Caco-2 (cell line): ENCODE data around the gene AMPD3. TPM values are rescaled to one million over a fixed set of nuclear protein-coding genes. Genes with fewer than 3 reads are reported as not detected.
A peak's percentile ranks its signal among the peaks of the same experiment; 100 is the strongest.

Experiments
- BruUV-seq: library from RNA; stranded (reverse); fragments of 400-500 nt; replicated peaks from 2 replicates; lab custom pipeline; 2021; lab: Mats Ljungman, UMichigan
- CTCF ChIA-PET: fragments of 300-600 bp; sonication (Branson Sonifier 250); formaldehyde crosslinking; loops from one replicate; lab custom pipeline; 2022; ENCODE audit warnings: antibody characterized with exemption; lab: Charles Lee
- POLR2A ChIA-PET: fragments of 300-600 bp; sonication (Branson Sonifier 250); formaldehyde crosslinking; loops from one replicate; lab custom pipeline; 2022; ENCODE audit warnings: antibody characterized with exemption; lab: Charles Lee
- DNase-seq, 2 experiments: peaks; one replicate each; pipeline versions ENCODE4 v3.0.0 to v3.0.0-alpha.2; 2020 to 2022
- H3K27me3 ChIP-seq: replicated peaks from 2 replicates; pipeline ENCODE4 v1.6.0; 2011; ENCODE audit warnings: low read length; ENCODE audit not compliant: control insufficient read depth, insufficient read depth
- H3K36me3 ChIP-seq: 2 replicates; pipeline ENCODE4 v1.5.1; 2011; ENCODE audit warnings: low read length; ENCODE audit not compliant: control insufficient read depth, insufficient read depth
- H3K4me1 ChIP-seq: fragments of 250-450 bp; sonication (Bioruptor Pico); 2 replicates; pipeline ENCODE4 v1.5.1; 2020; ENCODE audit warnings: mild to moderate bottlenecking
- H3K4me3 ChIP-seq: 2 replicates; pipeline ENCODE4 v1.5.1; 2011; ENCODE audit warnings: low read depth, mild to moderate bottlenecking, control low read depth, low read length
- H3K9me3 ChIP-seq: fragments of 250-450 bp; sonication (Bioruptor Pico); 2 replicates; pipeline ENCODE4 v1.5.1; 2020; ENCODE audit warnings: mild to moderate bottlenecking, moderate library complexity
- H3K27ac Mint-ChIP-seq: one replicate; pipeline ENCODE4 v1.8.0; 2022; ENCODE audit warnings: mixed read lengths; ENCODE audit not compliant: unreplicated experiment
- H3K27me3 Mint-ChIP-seq: one replicate; pipeline ENCODE4 v1.8.0; 2022; ENCODE audit warnings: mixed read lengths; ENCODE audit not compliant: insufficient read depth, unreplicated experiment
- H3K36me3 Mint-ChIP-seq: one replicate; pipeline ENCODE4 v1.8.0; 2022; ENCODE audit warnings: mild to moderate bottlenecking, mixed read lengths; ENCODE audit not compliant: insufficient read depth, unreplicated experiment
- H3K4me1 Mint-ChIP-seq: one replicate; pipeline ENCODE4 v1.8.0; 2022; ENCODE audit warnings: low read depth, mixed read lengths; ENCODE audit not compliant: unreplicated experiment
- H3K4me3 Mint-ChIP-seq: one replicate; pipeline ENCODE4 v1.8.0; 2022; ENCODE audit warnings: mild to moderate bottlenecking, moderate library complexity, mixed read lengths; ENCODE audit not compliant: unreplicated experiment
- H3K9me3 Mint-ChIP-seq: one replicate; pipeline ENCODE4 v1.8.0; 2022; ENCODE audit warnings: mixed read lengths; ENCODE audit not compliant: unreplicated experiment
- CTCF ChIP-seq, 2 experiments: fragments of 200-600 bp in 1 of 2; IDR thresholded peaks; 1 replicate in 1 of 2; 2 replicates in 1 of 2; pipeline versions ENCODE4 v1.5.1 to v1.8.0; 2011 to 2022; ENCODE audit warnings: antibody characterized with exemption in 1 of 2, control low read depth in 1 of 2, inconsistent platforms in 1 of 2, low read depth in 1 of 2, low read length in 1 of 2, mild to moderate bottlenecking in 1 of 2, moderate library complexity in 1 of 2; ENCODE audit not compliant: insufficient read depth in 1 of 2, severe bottlenecking in 1 of 2, unreplicated experiment in 1 of 2
- intact Hi-C: fragments of 100-400 bp; cut with micrococcal nuclease; formaldehyde crosslinking; loops from one replicate; pipeline ENCODE4 v1.10.0; 2022; ENCODE audit not compliant: unreplicated experiment
- total RNA-seq: library from RNA; stranded (reverse); gene quantifications from 2 replicates; pipeline ENCODE4 v1.2.3, GENCODE V29; 2022

The AMPD3 gene
- total RNA-seq, 1 experiment from 2014 or later, result 13.4 TPM

DNA sequence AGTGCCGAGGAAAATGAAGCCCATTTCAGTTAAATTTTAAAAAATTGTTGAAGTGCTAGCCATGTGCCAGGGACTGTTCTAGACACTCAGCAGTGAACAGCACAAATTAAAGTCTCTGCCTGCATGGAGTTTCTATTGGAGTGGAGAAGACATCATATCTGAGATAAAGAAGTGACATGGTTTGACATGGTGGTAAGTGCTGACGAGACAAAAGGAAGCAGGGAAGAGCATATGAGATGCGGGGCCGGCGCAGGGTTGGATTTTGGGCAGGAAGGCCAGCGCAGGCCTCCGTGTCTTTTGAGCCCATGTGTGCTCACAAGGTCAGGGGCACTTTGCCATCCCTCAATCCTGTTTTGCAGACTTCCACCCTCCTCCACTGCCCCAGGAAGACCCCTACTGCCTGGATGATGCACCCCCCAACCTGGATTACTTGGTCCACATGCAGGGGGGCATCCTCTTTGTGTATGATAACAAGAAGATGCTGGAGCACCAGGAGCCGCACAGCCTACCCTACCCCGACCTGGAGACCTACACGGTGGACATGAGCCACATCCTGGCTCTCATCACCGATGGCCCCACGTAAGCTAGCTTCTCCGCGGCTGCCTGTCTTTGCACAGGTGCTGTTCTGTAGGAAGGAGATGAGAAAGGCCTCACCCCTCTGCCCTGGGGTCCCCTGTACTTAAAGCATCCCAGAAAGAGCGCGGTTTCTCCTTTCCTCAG, 29.6 kb downstream of the AMPD3 start:
- ChIA-PET CTCF (no interaction called here), POLR2A (no interaction called here)
- H3K4me1 ChIP-seq, result no peaks in the 10 kb centered on the region
- no peaks in the 10 kb centered on the region for H3K4me1 Mint-ChIP-seq
- no peak for TF ChIP-seq CTCF (IDR thresholded peaks at IDR 0.05; ENCODE audit: insufficient read depth in 1 of 2, low read depth in 1 of 2, low read length in 1 of 2, severe bottlenecking in 1 of 2, unreplicated experiment in 1 of 2)
- no peaks in the 10 kb centered on the region for H3K36me3 Mint-ChIP-seq
- H3K27ac Mint-ChIP-seq, result no peak overlapping the region
- H3K9me3 ChIP-seq, result no peaks in the 10 kb centered on the region
- H3K36me3 ChIP-seq, result no peaks in the 10 kb centered on the region
- intact Hi-C loops, result no loop called here
- no peak for DNase-seq
- H3K27me3 Mint-ChIP-seq, result no peaks in the 10 kb centered on the region
- no peak overlapping the region for H3K4me3 ChIP-seq
- H3K9me3 Mint-ChIP-seq, result no peaks in the 10 kb centered on the region
- H3K4me3 Mint-ChIP-seq, result no peak overlapping the region
- BruUV-seq, result no TSS peak
- H3K27me3 ChIP-seq, result no peaks in the 10 kb centered on the region

DNA sequence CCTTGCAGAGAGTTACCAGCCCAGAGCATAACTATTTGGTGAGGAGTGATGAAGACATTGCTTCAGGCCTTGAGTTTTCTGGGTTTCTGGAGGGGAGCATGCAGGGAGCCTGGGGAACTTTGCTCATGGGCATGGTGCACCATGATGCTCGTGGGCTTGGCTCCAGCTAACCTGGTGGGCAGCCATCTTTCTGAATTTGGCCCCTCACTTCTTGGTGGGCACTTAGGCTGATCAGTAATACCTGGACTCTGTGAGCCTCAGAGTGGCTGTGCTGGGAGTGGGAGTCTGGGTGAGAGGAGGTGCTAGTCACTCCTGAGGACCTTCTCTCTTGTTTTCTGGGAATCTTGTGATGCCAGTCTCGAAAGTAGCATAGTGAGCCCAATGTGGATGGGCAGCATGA, 30.6 kb downstream of the AMPD3 start:
- no peak overlapping the region for H3K4me3 Mint-ChIP-seq
- no peak for DNase-seq
- no peaks in the 10 kb centered on the region for H3K36me3 Mint-ChIP-seq
- POLR2A ChIA-PET, result no interaction called here
- H3K9me3 Mint-ChIP-seq, result no peaks in the 10 kb centered on the region
- intact Hi-C loops, result no loop called here
- H3K27ac Mint-ChIP-seq, result no peak overlapping the region
- H3K36me3 ChIP-seq, result no peaks in the 10 kb centered on the region; the same call in 1 of the 2 replicates
- CTCF ChIA-PET, result no interaction called here
- peaks cover 4% of the 10 kb centered on the region; the same call in 1 of the 2 replicates for H3K4me1 ChIP-seq
- no peak for TF ChIP-seq CTCF (IDR thresholded peaks at IDR 0.05; ENCODE audit: insufficient read depth in 1 of 2, low read depth in 1 of 2, low read length in 1 of 2, severe bottlenecking in 1 of 2, unreplicated experiment in 1 of 2)
- H3K27me3 ChIP-seq, result no peaks in the 10 kb centered on the region
- no peaks in the 10 kb centered on the region for H3K27me3 Mint-ChIP-seq
- H3K9me3 ChIP-seq, result no peaks in the 10 kb centered on the region
- no TSS peak for BruUV-seq
- no peak overlapping the region for H3K4me3 ChIP-seq
- H3K4me1 Mint-ChIP-seq, result no peaks in the 10 kb centered on the region

DNA sequence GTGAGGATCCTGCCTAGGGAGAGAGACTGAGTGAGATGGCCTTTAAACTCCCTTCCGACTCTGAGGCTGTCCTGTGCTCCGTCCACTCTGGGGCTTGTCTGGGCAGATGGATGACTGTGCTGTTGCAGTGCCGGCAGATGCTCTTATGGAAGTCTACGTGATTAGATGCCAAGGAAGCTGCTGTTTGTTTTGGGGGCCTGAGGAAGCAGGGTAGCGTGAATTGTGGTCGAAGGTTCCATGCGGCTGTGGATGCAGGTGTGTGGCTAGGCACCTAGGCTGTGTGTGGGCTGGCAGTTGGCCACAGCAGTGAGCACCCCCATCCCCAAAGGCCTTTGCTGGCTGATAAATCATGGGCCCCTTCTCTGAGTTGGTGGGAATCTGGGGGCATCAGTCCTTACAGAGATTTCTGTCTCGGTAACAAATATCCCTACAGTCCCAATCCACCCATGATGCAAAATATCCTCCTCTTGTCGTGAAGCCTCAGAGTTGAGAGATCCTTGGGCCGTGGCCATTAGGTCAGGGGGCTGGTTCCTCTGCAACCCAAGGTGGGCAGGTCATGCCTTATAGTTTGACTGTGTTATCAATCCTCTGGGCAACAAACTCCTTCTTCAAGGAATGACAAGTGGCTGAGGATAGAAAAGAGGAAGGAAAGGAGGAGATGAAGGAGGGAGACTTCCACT, 31.2 kb downstream of the AMPD3 start:
- Histone ChIP-seq H3K4me3 (no peak overlapping the region), H3K36me3 (no peaks in the 10 kb centered on the region; the same call in 1 of the 2 replicates), H3K9me3 (no peaks in the 10 kb centered on the region), H3K4me1 (peaks cover 5% of the 10 kb centered on the region; the same call in 1 of the 2 replicates), H3K27me3 (no peaks in the 10 kb centered on the region)
- no TSS peak for BruUV-seq
- TF ChIP-seq CTCF (IDR thresholded peaks at IDR 0.05; ENCODE audit: insufficient read depth in 1 of 2, low read depth in 1 of 2, low read length in 1 of 2, severe bottlenecking in 1 of 2, unreplicated experiment in 1 of 2), result no peak
- H3K4me3 Mint-ChIP-seq, result no peak overlapping the region
- ChIA-PET POLR2A (no interaction called here), CTCF (no interaction called here)
- no peak overlapping the region for H3K27ac Mint-ChIP-seq
- no peaks in the 10 kb centered on the region for H3K27me3 Mint-ChIP-seq
- peak in 1 of 2 experiments; percentile 18 for DNase-seq
- intact Hi-C loops, result no loop called here
- H3K36me3 Mint-ChIP-seq, result no peaks in the 10 kb centered on the region
- H3K4me1 Mint-ChIP-seq, result no peaks in the 10 kb centered on the region
- no peaks in the 10 kb centered on the region for H3K9me3 Mint-ChIP-seq
